Muscle layer of duodenum (tissue), 2 donors: ENCODE measurements around the gene PCBD2.
"Not testable (repeated sequence)": the region's sequence is repeated elsewhere in the genome, so short reads cannot be mapped to it uniquely, and the experiment has no call there.

ENCODE experiments used
- H3K27ac ChIP-seq: one replicate; pipeline ENCODE4 v1.7.0; 2013; ENCODE audit warnings: mild to moderate bottlenecking, low read length
- H3K27me3 ChIP-seq: one replicate; pipeline ENCODE4 v1.7.0; 2013; ENCODE audit warnings: low read depth, mild to moderate bottlenecking, control low read depth, low read length
- H3K36me3 ChIP-seq, 2 donors: one replicate each; pipeline ENCODE4 v1.7.0; 2013; ENCODE audit warnings: low read length in 2 of 2, control low read depth in 1 of 2, mild to moderate bottlenecking in 1 of 2; ENCODE audit not compliant: insufficient read depth in 2 of 2, control insufficient read depth in 1 of 2
- H3K4me1 ChIP-seq, 2 donors: one replicate each; pipeline ENCODE4 v1.7.0; 2013; ENCODE audit warnings: low read length in 2 of 2, mild to moderate bottlenecking in 2 of 2, control low read depth in 1 of 2, moderate library complexity in 1 of 2; ENCODE audit not compliant: insufficient read depth in 2 of 2, control insufficient read depth in 1 of 2
- H3K4me3 ChIP-seq, 2 donors: one replicate each; pipeline ENCODE4 v1.7.0; 2013; ENCODE audit warnings: low read length in 2 of 2, low read depth in 1 of 2, mild to moderate bottlenecking in 1 of 2
- H3K9me3 ChIP-seq, 2 donors: one replicate each; pipeline ENCODE4 v1.7.0; 2013; ENCODE audit warnings: low read length in 2 of 2, control low read depth in 1 of 2, mild to moderate bottlenecking in 1 of 2; ENCODE audit not compliant: control insufficient read depth in 1 of 2
- donor health status: healthy.

PCBD2 gene

GRCh38 chr5:134965271-134965825 is 60.4 kb downstream of the PCBD2 start:
- no peak overlapping the region for H3K27ac ChIP-seq
- peaks cover 0 to 39% of the 10 kb centered on the region in 2 donors for H3K36me3 ChIP-seq
- H3K9me3 ChIP-seq, result no peaks in the 10 kb centered on the region
- no peaks in the 10 kb centered on the region for H3K4me1 ChIP-seq
- H3K4me3 ChIP-seq, result no peak overlapping the region
- H3K27me3 ChIP-seq, result no peaks in the 10 kb centered on the region

DNA sequence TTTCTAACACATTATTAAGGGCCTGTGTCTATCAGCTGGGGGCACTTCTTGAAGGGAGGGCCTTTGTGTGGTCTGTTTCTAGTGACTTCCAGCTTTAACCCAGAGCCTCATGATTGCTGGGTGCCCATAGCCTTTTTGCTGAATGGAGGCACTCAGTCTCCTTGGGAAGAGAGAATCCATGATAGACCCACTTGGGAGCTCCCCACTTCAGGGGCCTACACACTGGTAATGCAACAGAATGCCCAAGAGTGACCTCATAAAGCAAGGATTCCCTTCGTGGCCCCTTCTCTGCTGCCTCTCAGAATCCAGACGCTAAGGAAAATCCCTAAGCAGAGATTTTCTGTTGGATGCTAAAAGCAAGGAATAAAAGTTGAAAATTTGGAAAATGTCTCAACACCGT is 62.7 kb downstream of the PCBD2 start, which contains the start of gene CATSPER3:
Gene CATSPER3, plus strand, starts transcription at position 301 of the 400 bp plus-strand sequence. Its CDS starts 85 bp downstream, at position 386.
- Histone ChIP-seq H3K36me3 (peaks cover 0 to 33% of the 10 kb centered on the region in 2 donors), H3K9me3 (no peaks in the 10 kb centered on the region), H3K4me1 (no peaks in the 10 kb centered on the region), H3K4me3 (no peak within 1 kb of the TSS), H3K27ac (no peak within 1 kb of the TSS), H3K27me3 (no peaks in the 10 kb centered on the region)

DNA sequence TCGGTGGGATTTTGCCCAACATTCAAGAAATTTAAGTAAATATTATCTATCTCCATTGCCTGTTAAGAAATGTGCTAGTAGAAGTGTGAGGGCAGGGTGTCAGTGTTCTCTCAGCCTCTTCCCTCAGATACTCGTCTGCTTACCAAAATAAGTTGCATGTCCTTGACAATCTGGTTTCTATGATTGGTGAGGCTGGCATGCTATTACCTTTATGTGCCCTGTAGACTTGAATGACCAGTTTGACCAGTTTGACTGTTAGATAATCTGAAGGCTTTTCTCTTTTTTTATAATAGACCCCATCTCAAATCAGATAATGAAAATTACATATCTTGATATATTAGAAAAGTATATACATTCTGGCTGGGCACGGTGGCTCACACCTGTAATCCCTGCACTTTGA is 63.1 kb downstream of the PCBD2 start:
- H3K4me3 ChIP-seq, result no peak overlapping the region
- peaks cover 0 to 29% of the 10 kb centered on the region in 2 donors for H3K36me3 ChIP-seq
- H3K27me3 ChIP-seq, result no peaks in the 10 kb centered on the region
- no peaks in the 10 kb centered on the region for H3K9me3 ChIP-seq
- H3K4me1 ChIP-seq, result no peaks in the 10 kb centered on the region
- H3K27ac ChIP-seq, result no peak overlapping the region

DNA sequence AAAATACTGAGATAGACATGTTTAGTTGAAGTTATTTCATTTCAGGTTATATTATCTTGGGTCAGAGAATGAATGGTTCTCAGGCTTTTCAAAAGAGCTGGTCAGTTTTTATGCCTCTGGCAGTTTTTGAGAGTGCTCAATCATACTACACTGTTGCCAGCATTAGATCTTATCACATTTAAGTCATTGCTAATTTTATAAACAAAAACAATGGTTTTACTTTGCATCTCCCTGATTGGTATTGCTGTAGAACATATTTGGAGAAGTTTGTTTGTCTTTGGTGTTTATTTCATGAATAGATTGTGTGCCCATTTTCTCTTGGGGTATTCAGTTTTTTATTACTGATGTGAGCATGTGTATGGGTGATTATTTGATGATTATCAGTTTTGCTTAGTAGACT is 64.2 kb downstream of the PCBD2 start:
- Histone ChIP-seq H3K4me1 (no peaks in the 10 kb centered on the region), H3K9me3 (no peaks in the 10 kb centered on the region), H3K27me3 (no peaks in the 10 kb centered on the region), H3K4me3 (no peak overlapping the region), H3K36me3 (peaks cover 0 to 25% of the 10 kb centered on the region in 2 donors), H3K27ac (no peak overlapping the region)

GRCh38 chr5:134975078-134975715 is 70.3 kb downstream of the PCBD2 start:
- H3K27me3 ChIP-seq, result no peaks in the 10 kb centered on the region
- H3K27ac ChIP-seq, result no peak overlapping the region
- H3K4me3 ChIP-seq, result no peak overlapping the region
- H3K9me3 ChIP-seq, result peaks cover 4 to 27% of the 10 kb centered on the region in 2 donors
- H3K36me3 ChIP-seq, result peaks cover 0 to 17% of the 10 kb centered on the region in 2 donors
- no peaks in the 10 kb centered on the region for H3K4me1 ChIP-seq

- Histone ChIP-seq H3K27me3 (no peaks in the 10 kb centered on the region), H3K4me3 (no peak overlapping the region), H3K27ac (no peak overlapping the region), H3K36me3 (peaks cover 0 to 12% of the 10 kb centered on the region in 2 donors), H3K4me1 (no peaks in the 10 kb centered on the region), H3K9me3 (peaks cover 4 to 27% of the 10 kb centered on the region in 2 donors)
Measured at GRCh38 chr5:134975843-134976242, 70.9 kb downstream of the PCBD2 start.

DNA sequence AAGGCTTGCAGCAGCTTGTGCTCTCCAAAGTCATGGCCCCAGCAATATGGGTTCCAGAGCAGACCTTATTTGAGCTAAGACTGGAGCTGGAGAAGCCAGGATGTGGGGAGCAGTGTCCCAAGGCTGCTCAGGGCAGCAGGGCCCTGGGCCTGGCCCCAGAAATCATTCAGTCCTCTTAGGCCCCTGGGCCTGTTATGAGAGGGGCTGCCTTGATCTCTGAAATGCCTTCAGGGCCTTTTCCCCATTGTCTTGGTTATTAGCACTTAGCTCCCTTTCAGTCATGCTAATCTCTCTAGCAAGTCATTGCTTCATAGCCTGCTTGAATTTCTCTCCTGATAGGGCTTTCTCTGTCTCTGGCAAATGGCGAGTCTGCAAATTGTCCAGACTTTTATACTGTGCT is 71.9 kb downstream of the PCBD2 start:
- H3K27me3 ChIP-seq, result no peaks in the 10 kb centered on the region
- H3K27ac ChIP-seq, result no peak overlapping the region
- H3K4me1 ChIP-seq, result no peaks in the 10 kb centered on the region
- peaks cover 0 to 12% of the 10 kb centered on the region in 2 donors for H3K36me3 ChIP-seq
- peaks cover 4 to 30% of the 10 kb centered on the region in 2 donors for H3K9me3 ChIP-seq
- H3K4me3 ChIP-seq, result no peak overlapping the region

- H3K4me3 ChIP-seq, result no peak overlapping the region
- H3K4me1 ChIP-seq, result no peaks in the 10 kb centered on the region
- H3K27me3 ChIP-seq, result no peaks in the 10 kb centered on the region
- peaks cover 0 to 12% of the 10 kb centered on the region in 2 donors for H3K36me3 ChIP-seq
- H3K9me3 ChIP-seq, result peaks cover 13 to 36% of the 10 kb centered on the region in 2 donors
- H3K27ac ChIP-seq, result no peak overlapping the region
Measured at GRCh38 chr5:134979416-134979815, 74.5 kb downstream of the PCBD2 start.

GRCh38 chr5:134982230-134982629 is 77.3 kb downstream of the PCBD2 start:
- Histone ChIP-seq H3K27ac (no peak overlapping the region), H3K27me3 (no peaks in the 10 kb centered on the region), H3K4me1 (no peaks in the 10 kb centered on the region), H3K36me3 (no peaks in the 10 kb centered on the region), H3K9me3 (peaks cover 11 to 29% of the 10 kb centered on the region in 2 donors), H3K4me3 (no peak overlapping the region)

DNA sequence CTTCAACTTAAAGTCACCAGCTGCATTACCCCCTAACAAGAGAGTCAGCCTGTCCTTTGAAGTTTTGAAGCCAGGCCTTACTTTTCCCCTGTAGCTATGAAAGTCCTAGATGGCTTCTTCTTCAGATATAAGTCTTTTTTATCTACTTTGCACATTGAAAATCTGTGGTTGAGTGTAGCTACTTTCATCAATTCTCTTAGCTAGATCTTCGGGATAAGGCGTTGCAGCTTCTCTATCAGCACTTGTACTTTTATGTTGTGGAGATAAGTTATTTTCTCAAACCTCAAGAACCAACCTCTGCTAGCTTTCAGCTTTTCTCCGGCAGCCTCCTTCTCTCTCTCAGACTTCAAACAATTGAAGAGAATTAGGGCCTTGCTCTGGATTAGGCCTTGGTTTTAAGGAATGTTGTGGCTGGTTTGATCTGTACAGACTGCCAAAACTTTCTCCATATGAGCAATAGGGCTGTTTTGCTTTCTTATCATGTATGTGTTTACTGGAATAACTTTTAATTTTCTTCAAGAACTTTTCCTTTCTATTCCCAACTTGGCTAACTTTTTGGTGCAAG is 84.4 kb downstream of the PCBD2 start:
- H3K4me3 ChIP-seq, result no peak overlapping the region

DNA sequence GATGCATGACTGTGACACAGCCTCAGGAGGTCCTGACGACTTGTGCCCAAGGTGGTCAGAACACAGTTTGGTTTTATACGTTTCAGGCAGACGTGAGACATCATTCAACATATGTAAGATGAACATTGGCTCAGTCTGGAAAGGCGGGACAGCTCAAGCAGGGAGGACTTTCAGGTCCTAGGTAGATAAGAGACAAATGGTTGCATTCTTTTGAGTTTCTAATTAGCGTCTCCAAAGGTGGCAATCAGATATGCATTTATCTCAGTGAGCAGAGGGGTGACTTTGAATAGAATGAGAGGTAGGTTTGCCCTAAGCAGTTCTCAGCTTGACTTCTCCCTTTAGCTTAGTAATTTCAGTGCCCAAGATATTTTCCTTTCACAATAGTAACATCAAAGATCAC is 85.3 kb downstream of the PCBD2 start:
- H3K9me3 ChIP-seq, H3K4me1 ChIP-seq, H3K4me3 ChIP-seq, H3K27ac ChIP-seq, H3K36me3 ChIP-seq, H3K27me3 ChIP-seq: not testable (repeated sequence)

More for the DNA sequence above, 84.4 kb downstream of the PCBD2 start:
- H3K9me3 ChIP-seq, result no peaks in the 10 kb centered on the region
- no peaks in the 10 kb centered on the region for H3K27me3 ChIP-seq
- H3K27ac ChIP-seq, result no peak overlapping the region
- no peaks in the 10 kb centered on the region for H3K36me3 ChIP-seq
- H3K4me1 ChIP-seq, result no peaks in the 10 kb centered on the region
